ENCODE data around the gene NAGK. TPM values are rescaled to one million over a fixed set of nuclear protein-coding genes. Genes with fewer than 3 reads are reported as not detected.

The NAGK gene
- total and polyA plus RNA-seq, 2 donors (not counting 1 experiment from before 2014, with no cell fraction given): 221 to 230 TPM

- H3K4me3 ChIP-seq (ENCODE audit: control extremely low read depth in 1 of 5, extremely low read depth in 1 of 5, insufficient read depth in 1 of 5, low read depth in 2 of 5, low read length in 4 of 5): peak overlapping the region; percentile 20 to 99 (median 45)
- H3K27ac ChIP-seq (ENCODE audit: low read length in 2 of 2): peak overlapping the region; percentile 95 to 99
- H4K20me1 ChIP-seq (ENCODE audit: control insufficient read depth, insufficient read depth, low read length, poor library complexity, severe bottlenecking): no peaks in the 10 kb centered on the region
- peak overlapping the region; percentile 96 for H3K4me2 ChIP-seq (replicated peaks; ENCODE audit: low read depth, low read length, poor library complexity, severe bottlenecking)
- TF ChIP-seq EZH2 (IDR thresholded peaks at IDR 0.05; ENCODE audit: borderline replicate concordance, insufficient read depth, low read depth, low read length, poor library complexity, severe bottlenecking) (no peak), CTCF (IDR thresholded peaks at IDR 0.05) (peak; percentile 34)
- peaks cover 57 to 59% of the 10 kb centered on the region in 2 donors for H3K4me1 ChIP-seq (ENCODE audit: control insufficient read depth in 2 of 2, insufficient read depth in 2 of 2, low read length in 2 of 2)
- H3K79me2 ChIP-seq (ENCODE audit: control insufficient read depth, insufficient read depth, low read length): peaks cover 63% of the 10 kb centered on the region
- ChIA-PET POLR2A (interaction anchor here (0.6 to 5.9 kb wide), 5 partner anchors 9 to 1555 kb away, joined by 3 to 52 read pairs (median 4); partner anchors contain the start of genes MCEE, MPHOSPH10 and PAIP2B), CTCF (interaction anchor here (0.5 to 6.7 kb wide), 11 partner anchors 12 to 260 kb away, joined by 3 to 43 read pairs (median 6); partner anchors contain the start of genes MCEE, MPHOSPH10 and ZNF638)
- H3K9ac ChIP-seq (ENCODE audit: low read length): peak overlapping the region; percentile 54
- intact Hi-C loops (cut with micrococcal nuclease): loop anchor here (1.0 to 5.0 kb wide), 3 partner anchors 58 to 1175 kb away; partner anchors contain the start of genes MCEE, MPHOSPH10 and PAIP2B
- Mint-ChIP-seq H3K9me3 (ENCODE audit: insufficient read depth) (no peaks in the 10 kb centered on the region), H3K4me3 (peak overlapping the region; percentile 99), H3K27ac (peak overlapping the region; percentile 100), H3K4me1 (peaks cover 68% of the 10 kb centered on the region), H3K27me3 (no peaks in the 10 kb centered on the region)
- H2AFZ ChIP-seq (ENCODE audit: insufficient read depth, low read depth, low read length, poor library complexity, severe bottlenecking): peak overlapping the region; percentile 13
- peak; percentile 94 for DNase-seq
- H3K9me3 ChIP-seq (ENCODE audit: control extremely low read depth in 1 of 3, control insufficient read depth in 2 of 3, insufficient read depth in 1 of 3, low read length in 2 of 3): no peaks in the 10 kb centered on the region
- peaks cover 1 to 41% of the 10 kb centered on the region in 2 experiments for H3K36me3 ChIP-seq (replicated peaks in 1 of 2; ENCODE audit: control extremely low read depth in 1 of 2, control insufficient read depth in 1 of 2, extremely low read depth in 1 of 2, insufficient read depth in 2 of 2, low read length in 1 of 2)
- ATAC-seq (ENCODE audit: low read depth): peak; percentile 39
- WGBS (ENCODE audit: insufficient coverage): 10% methylated on average over 2 of the region's 14 CpGs
- H3K27me3 ChIP-seq (replicated peaks in 1 of 4; ENCODE audit: control extremely low read depth in 1 of 4, control insufficient read depth in 3 of 4, insufficient read depth in 4 of 4, low read length in 3 of 4): no peaks in the 10 kb centered on the region
Measured at GRCh38 chr2:71071681-71072398, 3.4 kb downstream of the NAGK start.
